ENCODE data around the gene SUOX. TPM values are rescaled to one million over a fixed set of nuclear protein-coding genes. Genes with fewer than 3 reads are reported as not detected.

Gene SUOX
- polyA plus RNA-seq, 1 donor from 2014 or later: 13.1 TPM

GRCh38 chr12:55983232-55983842 is 13.7 kb upstream of the SUOX start:
- H3K79me2 ChIP-seq (replicated peaks; ENCODE audit: insufficient read depth, low read length): peaks cover 14% of the 10 kb centered on the region
- no peaks in the 10 kb centered on the region for H3K9me3 ChIP-seq (ENCODE audit: low read length)
- H3K9me2 ChIP-seq (ENCODE audit: insufficient read depth, low read length): no peaks in the 10 kb centered on the region
- no peak overlapping the region for H3K27ac ChIP-seq (ENCODE audit: low read length)
- H3F3A ChIP-seq (ENCODE audit: insufficient read depth, low read length, poor library complexity, severe bottlenecking): no peaks in the 10 kb centered on the region
- H3K4me3 ChIP-seq (ENCODE audit: low read length): no peak overlapping the region
- H2AFZ ChIP-seq (ENCODE audit: low read depth, low read length): no peak overlapping the region
- H3K4me2 ChIP-seq (ENCODE audit: low read length): no peak overlapping the region
- H3K27me3 ChIP-seq (ENCODE audit: insufficient read depth, low read depth, low read length): no peaks in the 10 kb centered on the region
- TF ChIP-seq SMC3 (conservative IDR thresholded peaks at IDR 0.05; ENCODE audit: poor library complexity): no peak
- TF ChIP-seq RAD21 (conservative IDR thresholded peaks at IDR 0.05): no peak
- TF ChIP-seq REST (IDR thresholded peaks at IDR 0.05; ENCODE audit: borderline replicate concordance): no peak
- no peak for TF ChIP-seq TAF1 (IDR thresholded peaks at IDR 0.05; ENCODE audit: low read depth)
- TF ChIP-seq CTCF (IDR thresholded peaks at IDR 0.05; ENCODE audit: poor library complexity, severe bottlenecking): no peak
- no peak for TF ChIP-seq MXI1 (conservative IDR thresholded peaks at IDR 0.05; ENCODE audit: poor library complexity, severe bottlenecking)
- TF ChIP-seq EP300 (conservative IDR thresholded peaks at IDR 0.05; ENCODE audit: poor library complexity, severe bottlenecking): no peak
- TF ChIP-seq POLR2AphosphoS5 (IDR thresholded peaks at IDR 0.05): no peak
- no peak for TF ChIP-seq EZH2 (IDR thresholded peaks at IDR 0.05; ENCODE audit: borderline replicate concordance, insufficient read depth, low read length, poor library complexity, severe bottlenecking)
- H3K36me3 ChIP-seq (ENCODE audit: insufficient read depth, low read length): no peaks in the 10 kb centered on the region
- no peaks in the 10 kb centered on the region for H4K20me1 ChIP-seq (ENCODE audit: insufficient read depth)
- no peak overlapping the region for H3K9ac ChIP-seq (ENCODE audit: low read length)

GRCh38 chr12:55984861-55985260 is 12.2 kb upstream of the SUOX start:
- Histone ChIP-seq H2AFZ (ENCODE audit: low read depth, low read length) (no peak overlapping the region), H3K9me2 (ENCODE audit: insufficient read depth, low read length) (no peaks in the 10 kb centered on the region), H3K4me2 (ENCODE audit: low read length) (no peak overlapping the region), H3K27me3 (ENCODE audit: insufficient read depth, low read depth, low read length) (no peaks in the 10 kb centered on the region), H3K36me3 (ENCODE audit: insufficient read depth, low read length) (no peaks in the 10 kb centered on the region), H4K20me1 (ENCODE audit: insufficient read depth) (no peaks in the 10 kb centered on the region), H3K27ac (ENCODE audit: low read length) (no peak overlapping the region), H3K4me3 (ENCODE audit: low read length) (no peak overlapping the region), H3K9ac (ENCODE audit: low read length) (no peak overlapping the region), H3K9me3 (ENCODE audit: low read length) (no peaks in the 10 kb centered on the region), H3K79me2 (replicated peaks; ENCODE audit: insufficient read depth, low read length) (peaks cover 10% of the 10 kb centered on the region), H3F3A (ENCODE audit: insufficient read depth, low read length, poor library complexity, severe bottlenecking) (no peaks in the 10 kb centered on the region)
- TF ChIP-seq EZH2 (IDR thresholded peaks at IDR 0.05; ENCODE audit: borderline replicate concordance, insufficient read depth, low read length, poor library complexity, severe bottlenecking): no peak
- no peak for TF ChIP-seq TAF1 (IDR thresholded peaks at IDR 0.05; ENCODE audit: low read depth)
- no peak for TF ChIP-seq RAD21 (conservative IDR thresholded peaks at IDR 0.05)
- no peak for TF ChIP-seq MXI1 (conservative IDR thresholded peaks at IDR 0.05; ENCODE audit: poor library complexity, severe bottlenecking)
- no peak for TF ChIP-seq POLR2AphosphoS5 (IDR thresholded peaks at IDR 0.05)
- TF ChIP-seq REST (IDR thresholded peaks at IDR 0.05; ENCODE audit: borderline replicate concordance): no peak
- TF ChIP-seq EP300 (conservative IDR thresholded peaks at IDR 0.05; ENCODE audit: poor library complexity, severe bottlenecking): no peak
- TF ChIP-seq SMC3 (conservative IDR thresholded peaks at IDR 0.05; ENCODE audit: poor library complexity): no peak
- TF ChIP-seq CTCF (IDR thresholded peaks at IDR 0.05; ENCODE audit: poor library complexity, severe bottlenecking): no peak
